WTC11 (cell line): Measurements from ENCODE around the gene SLC25A22.

Experiments
- ATF3 ChIP-seq: sonication (generic); formaldehyde crosslinking; conservative IDR thresholded peaks from 2 replicates; pipeline ENCODE4 v1.8.1; 2022; ENCODE audit warnings: mild to moderate bottlenecking, missing genetic modification reagents
- CBFB ChIP-seq: sonication (generic); formaldehyde crosslinking; IDR thresholded peaks from 2 replicates; pipeline ENCODE4 v1.8.1; 2022; ENCODE audit warnings: mild to moderate bottlenecking, low read depth, missing genetic modification reagents
- CTCF ChIP-seq: fragments of 200-600 bp; IDR thresholded peaks from 2 replicates; pipeline ENCODE4 v1.8.0; 2022; ENCODE audit warnings: antibody characterized with exemption
- FOXK1 ChIP-seq: sonication (generic); formaldehyde crosslinking; IDR thresholded peaks from 2 replicates; pipeline ENCODE4 v1.8.0; 2022; ENCODE audit warnings: mild to moderate bottlenecking, moderate library complexity, missing genetic modification reagents
- IRF1 ChIP-seq: sonication (generic); formaldehyde crosslinking; IDR thresholded peaks from 2 replicates; pipeline ENCODE4 v1.8.0; 2023; ENCODE audit warnings: missing genetic modification reagents
- NFATC4 ChIP-seq: fragments of 250-450 bp; sonication (Bioruptor Pico); IDR thresholded peaks from 2 replicates; pipeline ENCODE4 v1.9.0; 2021; ENCODE audit warnings: mild to moderate bottlenecking
- PREB ChIP-seq: sonication (generic); formaldehyde crosslinking; IDR thresholded peaks from 2 replicates; pipeline ENCODE4 v1.8.1; 2022; ENCODE audit warnings: mild to moderate bottlenecking, missing genetic modification reagents, moderate library complexity, borderline replicate concordance
- SP1 ChIP-seq: sonication (generic); formaldehyde crosslinking; conservative IDR thresholded peaks from 2 replicates; pipeline ENCODE4 v1.8.1; 2022; ENCODE audit warnings: missing genetic modification reagents
- USF1 ChIP-seq: sonication (generic); formaldehyde crosslinking; IDR thresholded peaks from 2 replicates; pipeline ENCODE4 v1.8.0; 2022; ENCODE audit warnings: mild to moderate bottlenecking, missing genetic modification reagents
- ZBTB43 ChIP-seq: sonication (generic); formaldehyde crosslinking; IDR thresholded peaks from 2 replicates; pipeline ENCODE4 v1.8.1; 2023; ENCODE audit warnings: mild to moderate bottlenecking, missing genetic modification reagents
- ZNF512 ChIP-seq: sonication (generic); formaldehyde crosslinking; IDR thresholded peaks from 2 replicates; pipeline ENCODE4 v1.8.1; 2022; ENCODE audit warnings: missing genetic modification reagents, borderline replicate concordance
- ZSCAN18 ChIP-seq: fragments of 250-450 bp; sonication (Bioruptor Pico); IDR thresholded peaks from 2 replicates; pipeline ENCODE4 v2.1.2; 2022; ENCODE audit warnings: mild to moderate bottlenecking, moderate library complexity

- no peak for TF ChIP-seq CTCF
- no peak for TF ChIP-seq FOXK1 (CRISPR knock-in tag)
- no peak for TF ChIP-seq ZNF512 (CRISPR knock-in tag)
- no peak for TF ChIP-seq IRF1 (CRISPR knock-in tag)
- TF ChIP-seq SP1 (CRISPR knock-in tag) = no peak
- TF ChIP-seq ZBTB43 (CRISPR knock-in tag) = no peak
- no peak for TF ChIP-seq ATF3
- no peak for TF ChIP-seq CBFB (CRISPR knock-in tag)
- TF ChIP-seq NFATC4 (CRISPR knock-in tag) = no peak
- no peak for TF ChIP-seq PREB (CRISPR knock-in tag)
- no peak for TF ChIP-seq USF1
- TF ChIP-seq ZSCAN18 = no peak
Measured at GRCh38 chr11:816433-816779, 18.3 kb upstream of the SLC25A22 start.
